Fibroblast of the aortic adventitia (primary cell): Measurements from ENCODE around the gene ZFP92. TPM values are rescaled to one million over a fixed set of nuclear protein-coding genes. Genes with fewer than 3 reads are reported as not detected.

ENCODE experiments used
- DNase-seq: peaks from one replicate; pipeline ENCODE4 v3.0.0-alpha.2; 2010; ENCODE audit warnings: low read depth
- H3K4me3 ChIP-seq: 2 replicates; pipeline ENCODE4 v1.5.1; 2011; ENCODE audit warnings: low read depth, mild to moderate bottlenecking, control low read depth, low read length, moderate library complexity
- total RNA-seq: library from RNA; depleted of rRNA; stranded (reverse); fragments of >200 nt; gene quantifications from 2 replicates; pipeline ENCODE4 v1.2.3, GENCODE V29; 2012; ENCODE audit warnings: low replicate concordance
- TF ChIP-seq, protein P1 (sequence below): IDR thresholded peaks from 2 replicates; pipeline ENCODE4 v1.5.1; 2011; ENCODE audit warnings: mild to moderate bottlenecking, low read length, control low read depth, inconsistent platforms; ENCODE audit not compliant: insufficient read depth

The ZFP92 gene
- total RNA-seq, 1 donor, result not detected

GRCh38 chrX:153371256-153371655 lies 40.0 kb upstream of the ZFP92 start:
- no peak for DNase-seq
- TF ChIP-seq, protein P1, sequence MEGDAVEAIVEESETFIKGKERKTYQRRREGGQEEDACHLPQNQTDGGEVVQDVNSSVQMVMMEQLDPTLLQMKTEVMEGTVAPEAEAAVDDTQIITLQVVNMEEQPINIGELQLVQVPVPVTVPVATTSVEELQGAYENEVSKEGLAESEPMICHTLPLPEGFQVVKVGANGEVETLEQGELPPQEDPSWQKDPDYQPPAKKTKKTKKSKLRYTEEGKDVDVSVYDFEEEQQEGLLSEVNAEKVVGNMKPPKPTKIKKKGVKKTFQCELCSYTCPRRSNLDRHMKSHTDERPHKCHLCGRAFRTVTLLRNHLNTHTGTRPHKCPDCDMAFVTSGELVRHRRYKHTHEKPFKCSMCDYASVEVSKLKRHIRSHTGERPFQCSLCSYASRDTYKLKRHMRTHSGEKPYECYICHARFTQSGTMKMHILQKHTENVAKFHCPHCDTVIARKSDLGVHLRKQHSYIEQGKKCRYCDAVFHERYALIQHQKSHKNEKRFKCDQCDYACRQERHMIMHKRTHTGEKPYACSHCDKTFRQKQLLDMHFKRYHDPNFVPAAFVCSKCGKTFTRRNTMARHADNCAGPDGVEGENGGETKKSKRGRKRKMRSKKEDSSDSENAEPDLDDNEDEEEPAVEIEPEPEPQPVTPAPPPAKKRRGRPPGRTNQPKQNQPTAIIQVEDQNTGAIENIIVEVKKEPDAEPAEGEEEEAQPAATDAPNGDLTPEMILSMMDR, result no peak
- H3K4me3 ChIP-seq, result no peak overlapping the region

GRCh38 chrX:153372949-153373348 lies 38.3 kb upstream of the ZFP92 start:
- TF ChIP-seq, protein P1, result no peak
- no peak for DNase-seq
- H3K4me3 ChIP-seq, result no peak overlapping the region

- no peak overlapping the region for H3K4me3 ChIP-seq
- no peak for DNase-seq
- TF ChIP-seq, protein P1, result no peak
These were observed 36.8 kb upstream of the ZFP92 start for GRCh38 chrX:153374426-153374825.

- H3K4me3 ChIP-seq, result no peak overlapping the region
- no peak for DNase-seq
- TF ChIP-seq, protein P1, result no peak
These were observed 35.7 kb upstream of the ZFP92 start for GRCh38 chrX:153375571-153375970.

- no peak overlapping the region for H3K4me3 ChIP-seq
- no peak for DNase-seq
- TF ChIP-seq, protein P1, result no peak
These were observed 33.5 kb upstream of the ZFP92 start for GRCh38 chrX:153377727-153378126.

GRCh38 chrX:153378607-153379006 lies 32.7 kb upstream of the ZFP92 start:
- DNase-seq, result no peak
- TF ChIP-seq, protein P1, result no peak
- H3K4me3 ChIP-seq, result no peak overlapping the region

DNA sequence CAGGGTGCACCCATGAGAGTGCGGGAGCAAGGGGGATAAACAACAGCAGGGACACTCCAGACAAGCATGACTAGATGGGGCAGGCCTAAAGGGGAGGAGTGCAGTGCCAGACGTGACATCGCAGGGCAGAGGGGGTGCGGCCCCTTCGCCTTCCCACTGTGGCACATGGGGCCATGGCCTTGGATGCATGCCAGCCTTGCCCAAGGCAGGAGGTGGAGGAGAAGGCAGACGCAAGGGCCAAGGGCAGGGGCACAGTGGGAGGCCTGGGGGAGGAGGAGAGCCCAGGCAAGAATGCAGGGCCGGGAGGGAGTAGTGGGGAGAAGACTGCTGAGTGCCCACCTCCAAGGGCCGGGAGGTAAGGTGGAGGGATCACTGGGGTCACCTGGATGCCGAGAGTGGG lies 31.8 kb upstream of the ZFP92 start:
- no peak for DNase-seq
- no peak overlapping the region for H3K4me3 ChIP-seq

More for the DNA sequence above, 31.8 kb upstream of the ZFP92 start:
- TF ChIP-seq, protein P1, result no peak
